GM12878 (cell line): ENCODE data around the gene BICC1. TPM values are rescaled to one million over a fixed set of nuclear protein-coding genes. Genes with fewer than 3 reads are reported as not detected.

Source experiments
- ATAC-seq: fragments of 200-7000 bp; cut with Tn5 transposase; 3 replicates; pipeline ENCODE4 v1.9.1; 2020; ENCODE audit warnings: mild to moderate bottlenecking, moderate library complexity
- BruUV-seq: library from RNA; stranded (reverse); fragments of 400-500 nt; replicated peaks from 2 replicates; lab custom pipeline; 2021; lab: Mats Ljungman, UMichigan
- CTCF ChIA-PET: fragments of 300-600 bp; sonication (Branson Sonifier 250); formaldehyde crosslinking; extraction: SDS; loops from one replicate; lab custom pipeline; 2021; ENCODE audit warnings: inconsistent platforms; lab: Yijun Ruan, JAX
- POLR2A ChIA-PET: fragments of 350-600 bp; formaldehyde crosslinking; extraction: SDS; loops from one replicate; lab custom pipeline; 2021; ENCODE audit warnings: inconsistent platforms; lab: Charles Lee
- RAD21 ChIA-PET: fragments of 300-600 bp; sonication (Branson Sonifier 250); formaldehyde crosslinking; loops from one replicate; lab custom pipeline; 2023; ENCODE audit warnings: antibody characterized with exemption; ENCODE audit not compliant: unreplicated experiment; lab: Charles Lee
- SMC1A ChIA-PET: fragments of 300-600 bp; sonication (Branson Sonifier 250); formaldehyde crosslinking; loops from one replicate; lab custom pipeline; 2023; ENCODE audit not compliant: unreplicated experiment, uncharacterized antibody; lab: Charles Lee
- DNase-seq: peaks from one replicate; pipeline ENCODE4 v3.0.0-alpha.2; 2011; ENCODE audit warnings: low read depth, low spot score
- FAIRE-seq: peaks from 3 replicates; lab custom pipeline; 2011; peaks lifted over from hg19 to GRCh38; lab: Jason Lieb, UNC
- H2AFZ ChIP-seq: 2 replicates; pipeline ENCODE4 v1.6.0; 2011; ENCODE audit warnings: low read depth, low read length, control low read depth; ENCODE audit not compliant: control insufficient read depth
- H3K27ac ChIP-seq: 2 replicates; pipeline ENCODE4 v1.5.1; 2011; ENCODE audit warnings: control low read depth; ENCODE audit not compliant: control insufficient read depth, insufficient read depth
- H3K27me3 ChIP-seq, 2 experiments: replicated peaks in 1 of 2; 2 replicates each; pipeline versions ENCODE4 v1.6.0 to v1.6.1; 2011; ENCODE audit warnings: low read length in 1 of 2; ENCODE audit not compliant: control insufficient read depth in 2 of 2, insufficient read depth in 2 of 2
- H3K36me3 ChIP-seq, 2 experiments: 2 replicates each; pipeline ENCODE4 v1.5.1; 2011; ENCODE audit warnings: low read length in 1 of 2; ENCODE audit not compliant: control insufficient read depth in 2 of 2, insufficient read depth in 2 of 2
- H3K4me1 ChIP-seq: 2 replicates; pipeline ENCODE4 v1.6.1; 2011; ENCODE audit warnings: mild to moderate bottlenecking, low read length, moderate library complexity, mixed read lengths; ENCODE audit not compliant: control insufficient read depth, insufficient read depth
- H3K4me2 ChIP-seq: 2 replicates; pipeline ENCODE4 v1.6.0; 2011; ENCODE audit warnings: control low read depth; ENCODE audit not compliant: control insufficient read depth, insufficient read depth
- H3K4me3 ChIP-seq: fragments of 200-600 bp; sonication (generic); 2 replicates; pipeline ENCODE4 v1.5.1; 2016
- H3K79me2 ChIP-seq: 2 replicates; pipeline ENCODE4 v1.6.0; 2011; ENCODE audit warnings: low read length; ENCODE audit not compliant: control insufficient read depth, insufficient read depth
- H3K9ac ChIP-seq: 2 replicates; pipeline ENCODE4 v1.8.0; 2011; ENCODE audit warnings: low read length, control low read depth, mixed read lengths; ENCODE audit not compliant: control insufficient read depth, insufficient read depth
- H3K9me3 ChIP-seq: replicated peaks from 3 replicates; pipeline ENCODE4 v1.5.1; 2011; ENCODE audit warnings: mild to moderate bottlenecking, low read length; ENCODE audit not compliant: control insufficient read depth, insufficient read depth
- H4K20me1 ChIP-seq: 2 replicates; pipeline ENCODE4 v1.6.0; 2011; ENCODE audit not compliant: control insufficient read depth, insufficient read depth
- CEBPB ChIP-seq, 2 experiments: fragments of 150-350 bp in 1 of 2; IDR thresholded peaks; 2 replicates each; pipeline ENCODE4 v1.6.1; 2012 to 2014; ENCODE audit warnings: low read depth in 2 of 2, low read length in 2 of 2, borderline replicate concordance in 1 of 2, inconsistent platforms in 1 of 2
- CHD2 ChIP-seq: IDR thresholded peaks from 2 replicates; pipeline ENCODE4 v1.6.1; 2011; ENCODE audit warnings: low read depth, low read length, improper control_type of control experiment, borderline replicate concordance
- DPF2 ChIP-seq: fragments of 450-650 bp; IDR thresholded peaks from 2 replicates; pipeline ENCODE4 v1.6.1; 2017; ENCODE audit warnings: mild to moderate bottlenecking
- FOXM1 ChIP-seq: IDR thresholded peaks from 2 replicates; pipeline ENCODE4 v1.6.1; 2012; ENCODE audit warnings: low read depth, mild to moderate bottlenecking, inconsistent platforms, low read length, moderate library complexity
- NFXL1 ChIP-seq: fragments of 450-650 bp; IDR thresholded peaks from 2 replicates; pipeline ENCODE4 v1.6.1; 2017; ENCODE audit warnings: antibody characterized with exemption, mild to moderate bottlenecking, borderline replicate concordance
- NR2C2 ChIP-seq: IDR thresholded peaks from 2 replicates; pipeline ENCODE4 v1.6.1; 2011; ENCODE audit warnings: borderline replicate concordance, low read depth; ENCODE audit not compliant: control insufficient read depth, insufficient read length
- NRF1 ChIP-seq: conservative IDR thresholded peaks from 2 replicates; pipeline ENCODE4 v1.6.1; 2011; ENCODE audit warnings: mild to moderate bottlenecking, low read depth, low read length, improper control_type of control experiment
- PAX8 ChIP-seq: fragments of 450-650 bp; IDR thresholded peaks from 2 replicates; pipeline ENCODE4 v1.6.1; 2017; ENCODE audit warnings: mild to moderate bottlenecking, moderate library complexity
- POLR2A ChIP-seq: IDR thresholded peaks from 2 replicates; pipeline ENCODE4 v1.6.1; 2011; ENCODE audit warnings: low read depth, mild to moderate bottlenecking, low read length
- POLR2AphosphoS2 ChIP-seq: IDR thresholded peaks from 2 replicates; pipeline ENCODE4 v1.6.1; 2011; ENCODE audit warnings: low read depth, mild to moderate bottlenecking, low read length, improper control_type of control experiment, moderate library complexity
- POLR2AphosphoS5 ChIP-seq: IDR thresholded peaks from 2 replicates; pipeline ENCODE4 v1.6.1; 2011; ENCODE audit warnings: mild to moderate bottlenecking, low read length, inconsistent platforms
- RB1 ChIP-seq: fragments of 450-650 bp; formaldehyde crosslinking; IDR thresholded peaks from 2 replicates; pipeline ENCODE4 v1.6.1; 2017; ENCODE audit warnings: mild to moderate bottlenecking, borderline replicate concordance
- SPI1 ChIP-seq: IDR thresholded peaks from 2 replicates; pipeline ENCODE4 v1.6.1; 2011; ENCODE audit warnings: low read depth, mild to moderate bottlenecking, low read length, moderate library complexity, borderline replicate concordance; ENCODE audit not compliant: insufficient read depth
- TCF3 ChIP-seq: IDR thresholded peaks from 2 replicates; pipeline ENCODE4 v1.6.1; 2012; ENCODE audit warnings: low read depth, mild to moderate bottlenecking, low read length, borderline replicate concordance; ENCODE audit not compliant: insufficient read depth
- TCF7 ChIP-seq: IDR thresholded peaks from 2 replicates; pipeline ENCODE4 v1.6.1; 2014; ENCODE audit warnings: antibody characterized with exemption, borderline replicate concordance
- YBX1 ChIP-seq: fragments of 450-650 bp; IDR thresholded peaks from 2 replicates; pipeline ENCODE4 v1.6.1; 2016; ENCODE audit warnings: antibody characterized with exemption
- ZNF384 ChIP-seq: IDR thresholded peaks from 2 replicates; pipeline ENCODE4 v1.6.1; 2012; ENCODE audit warnings: low read depth, mild to moderate bottlenecking, low read length, improper control_type of control experiment, borderline replicate concordance
- WGBS: methylation state at CpG from one replicate; pipeline ENCODE4 v1.1.6; 2016; ENCODE audit warnings: low lambda C conversion rate; ENCODE audit not compliant: insufficient replicate concordance, insufficient coverage; ENCODE audit errors: missing lambda C conversion rate; 5-methylcytosine and 5-hydroxymethylcytosine counted together
- in situ Hi-C: fragments of 300-500 bp; cut with MboI; formaldehyde crosslinking; loops from 9 replicates; pipeline ENCODE4 v1.14.3; 2018; ENCODE audit warnings: mixed read lengths
- intact Hi-C: fragments of 100-400 bp; cut with micrococcal nuclease; formaldehyde crosslinking; loops from one replicate; pipeline ENCODE4 v1.14.2; 2022; ENCODE audit not compliant: unreplicated experiment
- polyA plus RNA-seq, 11 experiments: library from polyadenylated mRNA; depleted of rRNA in 4 of 11; unstranded in 6 of 11; stranded (reverse) in 5 of 11; fragments of >200 nt; fragmentation: Nextera tagmentation in 4 of 11; fragmentation: Illumina TruSeq in 1 of 11; extraction: Ambion mirVana in 4 of 11; extraction: Trizol in 1 of 11; gene quantifications; 1 replicate in 1 of 11; 2 replicates in 10 of 11; pipeline versions ENCODE4 v1.2.1 to v1.2.3, GENCODE V29; 2011 to 2016; ENCODE audit warnings: inconsistent platforms in 2 of 11, missing spikeins in 2 of 11, low read depth in 1 of 11
- total RNA-seq, 4 experiments: library from RNA; depleted of rRNA in 3 of 4; stranded (reverse); fragments of >200 nt in 3 of 4; fragmentation: Illumina TruSeq in 1 of 4; extraction: Trizol in 1 of 4; gene quantifications; 2 replicates each; pipeline versions ENCODE4 v1.2.1 to v1.2.3, GENCODE V29; 2013 to 2021
- TF ChIP-seq, protein P1 (sequence below): fragments of 450-650 bp; IDR thresholded peaks from 2 replicates; pipeline ENCODE4 v1.6.1; 2017; ENCODE audit warnings: mild to moderate bottlenecking, moderate library complexity
- TF ChIP-seq, protein P2 (sequence below): fragments of 450-650 bp; IDR thresholded peaks from 2 replicates; pipeline ENCODE4 v1.6.1; 2017; ENCODE audit warnings: mild to moderate bottlenecking, low read depth, inconsistent platforms; ENCODE audit not compliant: poor library complexity, severe bottlenecking

Gene BICC1
- total and polyA plus RNA-seq, 10 of the 15 experiments (the other 5 are each of a cell fraction or from before 2014, with no cell fraction given), result 0.01 to 0.10 (median 0.04) TPM; not detected in 5

DNA sequence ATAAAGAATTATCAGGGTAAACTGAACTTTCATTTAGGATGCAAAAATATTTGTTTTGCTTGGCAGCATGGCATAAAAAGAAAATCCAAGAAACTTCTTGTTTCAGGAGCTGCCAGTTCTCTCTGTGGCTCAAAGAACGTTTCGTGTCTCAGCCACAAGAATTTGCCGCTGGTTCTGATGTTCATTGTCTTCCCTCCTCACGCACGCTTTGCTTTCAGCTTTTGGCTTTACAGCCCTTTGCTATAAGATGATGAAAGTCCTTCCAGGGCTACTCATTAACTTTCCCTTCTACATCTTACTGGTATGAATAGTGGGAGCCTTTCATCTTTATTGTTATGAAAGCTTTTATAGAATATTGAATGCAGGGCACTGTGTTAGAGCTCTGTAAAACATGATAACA lies 124.7 kb downstream of the BICC1 start:
- CTCF ChIA-PET, result no interaction called here
- no peaks in the 10 kb centered on the region for H3K4me1 ChIP-seq
- no peaks in the 10 kb centered on the region for H3K36me3 ChIP-seq
- BruUV-seq, result no TSS peak
- in situ Hi-C loops, result no loop called here
- POLR2A ChIA-PET, result no interaction called here
- H3K27me3 ChIP-seq, result no peaks in the 10 kb centered on the region; a peak in 2 of 4 replicates
- H3K9ac ChIP-seq, result no peak overlapping the region
- DNase-seq, result no peak
- SMC1A ChIA-PET, result no interaction called here
- H3K4me3 ChIP-seq, result no peak overlapping the region
- intact Hi-C loops, result no loop called here
- WGBS, result 40% methylated on average over 5 of the region's 5 CpGs
- no peak overlapping the region for H2AFZ ChIP-seq
- ATAC-seq, result no peak
- no peak overlapping the region for H3K27ac ChIP-seq
- H4K20me1 ChIP-seq, result no peaks in the 10 kb centered on the region
- H3K9me3 ChIP-seq, result no peaks in the 10 kb centered on the region
- RAD21 ChIA-PET, result no interaction called here
- no peak overlapping the region for H3K4me2 ChIP-seq
- no peak for FAIRE-seq
- no peaks in the 10 kb centered on the region for H3K79me2 ChIP-seq
- no peak for TF ChIP-seq DPF2
- TF ChIP-seq, protein P1, sequence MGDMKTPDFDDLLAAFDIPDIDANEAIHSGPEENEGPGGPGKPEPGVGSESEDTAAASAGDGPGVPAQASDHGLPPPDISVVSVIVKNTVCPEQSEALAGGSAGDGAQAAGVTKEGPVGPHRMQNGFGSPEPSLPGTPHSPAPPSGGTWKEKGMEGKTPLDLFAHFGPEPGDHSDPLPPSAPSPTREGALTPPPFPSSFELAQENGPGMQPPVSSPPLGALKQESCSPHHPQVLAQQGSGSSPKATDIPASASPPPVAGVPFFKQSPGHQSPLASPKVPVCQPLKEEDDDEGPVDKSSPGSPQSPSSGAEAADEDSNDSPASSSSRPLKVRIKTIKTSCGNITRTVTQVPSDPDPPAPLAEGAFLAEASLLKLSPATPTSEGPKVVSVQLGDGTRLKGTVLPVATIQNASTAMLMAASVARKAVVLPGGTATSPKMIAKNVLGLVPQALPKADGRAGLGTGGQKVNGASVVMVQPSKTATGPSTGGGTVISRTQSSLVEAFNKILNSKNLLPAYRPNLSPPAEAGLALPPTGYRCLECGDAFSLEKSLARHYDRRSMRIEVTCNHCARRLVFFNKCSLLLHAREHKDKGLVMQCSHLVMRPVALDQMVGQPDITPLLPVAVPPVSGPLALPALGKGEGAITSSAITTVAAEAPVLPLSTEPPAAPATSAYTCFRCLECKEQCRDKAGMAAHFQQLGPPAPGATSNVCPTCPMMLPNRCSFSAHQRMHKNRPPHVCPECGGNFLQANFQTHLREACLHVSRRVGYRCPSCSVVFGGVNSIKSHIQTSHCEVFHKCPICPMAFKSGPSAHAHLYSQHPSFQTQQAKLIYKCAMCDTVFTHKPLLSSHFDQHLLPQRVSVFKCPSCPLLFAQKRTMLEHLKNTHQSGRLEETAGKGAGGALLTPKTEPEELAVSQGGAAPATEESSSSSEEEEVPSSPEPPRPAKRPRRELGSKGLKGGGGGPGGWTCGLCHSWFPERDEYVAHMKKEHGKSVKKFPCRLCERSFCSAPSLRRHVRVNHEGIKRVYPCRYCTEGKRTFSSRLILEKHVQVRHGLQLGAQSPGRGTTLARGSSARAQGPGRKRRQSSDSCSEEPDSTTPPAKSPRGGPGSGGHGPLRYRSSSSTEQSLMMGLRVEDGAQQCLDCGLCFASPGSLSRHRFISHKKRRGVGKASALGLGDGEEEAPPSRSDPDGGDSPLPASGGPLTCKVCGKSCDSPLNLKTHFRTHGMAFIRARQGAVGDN, result no peak
- no peak for TF ChIP-seq ZNF384
- no peak for TF ChIP-seq NFXL1
- no peak for TF ChIP-seq POLR2AphosphoS2
- no peak for TF ChIP-seq CHD2
- TF ChIP-seq SPI1, result no peak
- TF ChIP-seq, protein P2, sequence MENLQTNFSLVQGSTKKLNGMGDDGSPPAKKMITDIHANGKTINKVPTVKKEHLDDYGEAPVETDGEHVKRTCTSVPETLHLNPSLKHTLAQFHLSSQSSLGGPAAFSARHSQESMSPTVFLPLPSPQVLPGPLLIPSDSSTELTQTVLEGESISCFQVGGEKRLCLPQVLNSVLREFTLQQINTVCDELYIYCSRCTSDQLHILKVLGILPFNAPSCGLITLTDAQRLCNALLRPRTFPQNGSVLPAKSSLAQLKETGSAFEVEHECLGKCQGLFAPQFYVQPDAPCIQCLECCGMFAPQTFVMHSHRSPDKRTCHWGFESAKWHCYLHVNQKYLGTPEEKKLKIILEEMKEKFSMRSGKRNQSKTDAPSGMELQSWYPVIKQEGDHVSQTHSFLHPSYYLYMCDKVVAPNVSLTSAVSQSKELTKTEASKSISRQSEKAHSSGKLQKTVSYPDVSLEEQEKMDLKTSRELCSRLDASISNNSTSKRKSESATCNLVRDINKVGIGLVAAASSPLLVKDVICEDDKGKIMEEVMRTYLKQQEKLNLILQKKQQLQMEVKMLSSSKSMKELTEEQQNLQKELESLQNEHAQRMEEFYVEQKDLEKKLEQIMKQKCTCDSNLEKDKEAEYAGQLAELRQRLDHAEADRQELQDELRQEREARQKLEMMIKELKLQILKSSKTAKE, result no peak
- no peak for TF ChIP-seq FOXM1
- TF ChIP-seq TCF3, result no peak
- no peak for TF ChIP-seq RB1
- no peak for TF ChIP-seq NRF1
- TF ChIP-seq NR2C2, result no peak
- TF ChIP-seq YBX1, result no peak
- TF ChIP-seq TCF7, result no peak
- no peak for TF ChIP-seq POLR2A
- TF ChIP-seq CEBPB (IDR thresholded peaks at IDR 0.05; ENCODE audit: borderline replicate concordance in 1 of 2, low read depth in 2 of 2, low read length in 2 of 2), result no peak
- TF ChIP-seq POLR2AphosphoS5, result no peak
- no peak for TF ChIP-seq PAX8
